GM23248 (cell line): ENCODE data around the gene LAMP1. TPM values are rescaled to one million over a fixed set of nuclear protein-coding genes. Genes with fewer than 3 reads are reported as not detected.
A peak's percentile ranks its signal among the peaks of the same experiment; 100 is the strongest.
"Not testable (repeated sequence)": the region's sequence is repeated elsewhere in the genome, so short reads cannot be mapped to it uniquely, and the experiment has no call there.

ENCODE experiments used
- DNase-seq: peaks from one replicate; pipeline ENCODE4 v3.0.0-alpha.2; 2015
- H2AFZ ChIP-seq: fragments of 200-600 bp; sonication (generic); 2 replicates; pipeline ENCODE4 v1.6.1; 2016; ENCODE audit warnings: antibody characterized with exemption
- H3F3A ChIP-seq: fragments of 200-600 bp; sonication (generic); 2 replicates; pipeline ENCODE4 v1.6.1; 2016; ENCODE audit warnings: mild to moderate bottlenecking, antibody characterized with exemption, mixed run types; ENCODE audit not compliant: insufficient read depth
- H3K27ac ChIP-seq: fragments of 200-600 bp; sonication (generic); 2 replicates; pipeline ENCODE4 v1.5.1; 2016; ENCODE audit warnings: mild to moderate bottlenecking
- H3K27me3 ChIP-seq: fragments of 200-600 bp; sonication (generic); replicated peaks from 2 replicates; pipeline ENCODE4 v1.6.1; 2016; ENCODE audit warnings: mild to moderate bottlenecking; ENCODE audit not compliant: insufficient read depth
- H3K36me3 ChIP-seq: fragments of 200-600 bp; sonication (generic); 2 replicates; pipeline ENCODE4 v1.6.1; 2016; ENCODE audit warnings: low read depth, mild to moderate bottlenecking
- H3K4me1 ChIP-seq: fragments of 200-600 bp; sonication (generic); 2 replicates; pipeline ENCODE4 v1.6.1; 2016; ENCODE audit warnings: mild to moderate bottlenecking; ENCODE audit not compliant: insufficient read depth
- H3K4me2 ChIP-seq: fragments of 200-600 bp; sonication (generic); one replicate; pipeline ENCODE4 v1.6.1; 2016; ENCODE audit warnings: mild to moderate bottlenecking; ENCODE audit not compliant: unreplicated experiment
- H3K4me3 ChIP-seq: fragments of 200-600 bp; sonication (generic); 2 replicates; pipeline ENCODE4 v1.5.1; 2016; ENCODE audit warnings: mild to moderate bottlenecking
- H3K79me2 ChIP-seq: fragments of 200-600 bp; sonication (generic); 2 replicates; pipeline ENCODE4 v1.6.1; 2016; ENCODE audit warnings: mild to moderate bottlenecking; ENCODE audit not compliant: insufficient read depth
- H3K9ac ChIP-seq: fragments of 200-600 bp; sonication (generic); 2 replicates; pipeline ENCODE4 v1.6.1; 2016; ENCODE audit warnings: mild to moderate bottlenecking
- H3K9me2 ChIP-seq: fragments of 200-600 bp; sonication (generic); 2 replicates; pipeline ENCODE4 v1.6.1; 2016; ENCODE audit warnings: mixed run types, mild to moderate bottlenecking, moderate library complexity; ENCODE audit not compliant: insufficient read depth
- H3K9me3 ChIP-seq: fragments of 200-600 bp; sonication (generic); one replicate; pipeline ENCODE4 v1.6.1; 2017; ENCODE audit warnings: low read depth
- H4K20me1 ChIP-seq: fragments of 200-600 bp; sonication (generic); 2 replicates; pipeline ENCODE4 v1.6.0; 2016; ENCODE audit not compliant: insufficient read depth
- EZH2 ChIP-seq: fragments of 200-600 bp; sonication (generic); IDR thresholded peaks from 2 replicates; pipeline ENCODE4 v1.6.1; 2018; ENCODE audit warnings: antibody characterized with exemption, mild to moderate bottlenecking; ENCODE audit not compliant: insufficient read depth, poor library complexity, severe bottlenecking
- EZH2phosphoT487 ChIP-seq: fragments of 200-600 bp; sonication (generic); IDR thresholded peaks from 2 replicates; pipeline ENCODE4 v1.6.1; 2018; ENCODE audit warnings: antibody characterized with exemption, moderate library complexity, mild to moderate bottlenecking, low read depth; ENCODE audit not compliant: insufficient read depth
- WGBS, 2 experiments: methylation state at CpG; one replicate each; pipeline ENCODE4 v1.1.6; 2015 to 2017; ENCODE audit warnings: low lambda C conversion rate in 2 of 2, low coverage in 1 of 2; ENCODE audit errors: missing lambda C conversion rate in 2 of 2; 5-methylcytosine and 5-hydroxymethylcytosine counted together
- in situ Hi-C: fragments of 300-500 bp; cut with MboI; formaldehyde crosslinking; loops from 2 replicates; pipeline ENCODE4 v1.15.0; 2020
- polyA plus RNA-seq: library from polyadenylated mRNA; unstranded; fragments of >200 nt; fragmentation: Nextera tagmentation; extraction: Ambion mirVana; gene quantifications from 2 replicates; pipeline ENCODE4 v1.2.1, GENCODE V29; 2016
- total RNA-seq: library from RNA; depleted of rRNA; stranded (reverse); fragments of >200 nt; shearing (Covaris generic); gene quantifications from 2 replicates; pipeline ENCODE4 v1.2.3, GENCODE V29; 2014; rRNA removed

Gene LAMP1, protein sequence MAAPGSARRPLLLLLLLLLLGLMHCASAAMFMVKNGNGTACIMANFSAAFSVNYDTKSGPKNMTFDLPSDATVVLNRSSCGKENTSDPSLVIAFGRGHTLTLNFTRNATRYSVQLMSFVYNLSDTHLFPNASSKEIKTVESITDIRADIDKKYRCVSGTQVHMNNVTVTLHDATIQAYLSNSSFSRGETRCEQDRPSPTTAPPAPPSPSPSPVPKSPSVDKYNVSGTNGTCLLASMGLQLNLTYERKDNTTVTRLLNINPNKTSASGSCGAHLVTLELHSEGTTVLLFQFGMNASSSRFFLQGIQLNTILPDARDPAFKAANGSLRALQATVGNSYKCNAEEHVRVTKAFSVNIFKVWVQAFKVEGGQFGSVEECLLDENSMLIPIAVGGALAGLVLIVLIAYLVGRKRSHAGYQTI
- total RNA-seq (295 and 305 TPM in 2 replicates), polyA plus RNA-seq (111 and 118 TPM in 2 replicates)

- H4K20me1 ChIP-seq: no peaks in the 10 kb centered on the region
- H3K4me3 ChIP-seq: peak within 1 kb of the TSS; percentile 84
- H2AFZ ChIP-seq: peak within 1 kb of the TSS; percentile 97
- no peaks in the 10 kb centered on the region for H3K27me3 ChIP-seq
- no peaks in the 10 kb centered on the region for H3K9me3 ChIP-seq
- DNase-seq: peak; percentile 99
- peaks cover 11% of the 10 kb centered on the region; the same call in 1 of the 2 replicates for H3K4me1 ChIP-seq
- H3K36me3 ChIP-seq: no peaks in the 10 kb centered on the region
- H3K27ac ChIP-seq: peak within 1 kb of the TSS; percentile 75
- in situ Hi-C loops: no loop called here
- H3K9ac ChIP-seq: peak within 1 kb of the TSS; percentile 94
- peaks cover 46% of the 10 kb centered on the region for H3K79me2 ChIP-seq
- no peak for TF ChIP-seq EZH2phosphoT487
- TF ChIP-seq EZH2: no peak
- H3K4me2 ChIP-seq: peak within 1 kb of the TSS; percentile 92
- WGBS, 2 experiments: 1 to 2% methylated on average over 46 to 74 of the region's 74 CpGs
- peaks cover 15% of the 10 kb centered on the region for H3F3A ChIP-seq
- no peaks in the 10 kb centered on the region for H3K9me2 ChIP-seq
These were observed at the start of gene LAMP1 for GRCh38 chr13:113296823-113297369. Gene LAMP1, plus strand, starts transcription at chr13:113297239. Its CDS starts 196 bp downstream, at chr13:113297435.

DNA sequence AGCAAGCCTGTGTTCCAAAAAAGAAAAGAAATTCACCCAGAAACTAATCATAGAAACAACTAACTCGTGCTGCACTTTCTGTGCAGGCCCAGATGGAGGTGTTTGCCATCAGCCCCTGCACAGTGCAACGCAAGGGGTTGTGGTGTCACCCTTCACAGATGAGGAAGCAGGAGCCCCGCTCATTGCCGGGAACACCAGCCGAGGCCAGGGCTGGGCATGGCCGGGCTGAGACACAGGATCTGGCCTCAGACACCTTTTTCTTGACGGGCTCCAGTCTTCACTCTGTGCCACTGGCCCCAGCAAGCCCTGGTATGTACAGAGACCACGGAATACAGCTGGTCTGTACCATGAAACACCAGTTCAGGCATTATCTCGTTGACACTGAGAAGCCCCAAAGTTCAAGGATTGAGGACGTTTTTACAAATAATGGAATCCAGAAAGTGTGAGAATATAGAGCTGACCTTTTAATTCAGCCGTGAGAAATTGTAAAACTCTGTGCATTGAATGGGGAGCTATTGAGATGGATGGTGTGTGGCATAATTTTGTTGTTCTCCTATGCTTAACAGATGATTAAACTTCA, 44.4 kb upstream of the LAMP1 start:
- in situ Hi-C loops: no loop called here
- no peaks in the 10 kb centered on the region for H3K27me3 ChIP-seq
- H3K79me2 ChIP-seq: no peaks in the 10 kb centered on the region
- H2AFZ ChIP-seq: no peak overlapping the region
- no peaks in the 10 kb centered on the region for H3K4me1 ChIP-seq
- H3K9me3 ChIP-seq: no peaks in the 10 kb centered on the region
- 87 to 91% methylated on average over 11 of the region's 11 CpGs for WGBS, 2 experiments
- H3K4me2 ChIP-seq: no peak overlapping the region
- H3K9ac ChIP-seq: no peak overlapping the region
- no peak overlapping the region for H3K27ac ChIP-seq
- H3K36me3 ChIP-seq: peaks cover 68% of the 10 kb centered on the region
- no peaks in the 10 kb centered on the region for H4K20me1 ChIP-seq
- no peak for TF ChIP-seq EZH2phosphoT487
- no peak for TF ChIP-seq EZH2
- H3K4me3 ChIP-seq: no peak overlapping the region
- no peaks in the 10 kb centered on the region for H3K9me2 ChIP-seq
- DNase-seq: no peak
- peaks cover 11% of the 10 kb centered on the region; the same call in 1 of the 2 replicates for H3F3A ChIP-seq

DNA sequence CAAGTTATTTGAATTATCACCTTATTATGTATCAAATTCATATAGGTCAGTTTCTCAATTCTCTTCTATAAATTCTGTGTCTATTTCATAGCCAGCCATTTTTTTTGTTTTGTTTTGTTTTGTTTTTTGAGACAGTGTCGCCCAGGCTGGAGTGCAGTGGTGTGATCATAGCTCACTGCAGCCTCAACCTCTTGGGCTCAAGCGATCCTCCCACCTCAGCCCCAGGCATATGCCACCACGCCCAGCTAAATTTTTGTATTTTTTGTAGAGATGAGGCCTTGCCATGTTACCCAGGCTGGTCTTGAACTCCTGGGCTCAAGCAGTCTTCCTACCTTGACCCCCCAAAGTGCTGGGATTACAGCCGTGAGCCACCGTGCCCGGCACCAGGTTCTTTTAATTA, 39.1 kb upstream of the LAMP1 start:
- H3K36me3 ChIP-seq: peaks cover 51% of the 10 kb centered on the region
- H4K20me1 ChIP-seq, in situ Hi-C loops, H3K27me3 ChIP-seq, H3K79me2 ChIP-seq, H3K4me3 ChIP-seq, H2AFZ ChIP-seq, H3K9me2 ChIP-seq, H3K9ac ChIP-seq, H3K4me2 ChIP-seq, H3K4me1 ChIP-seq, H3K9me3 ChIP-seq, H3K27ac ChIP-seq, DNase-seq: not testable (repeated sequence)
- peaks cover 11% of the 10 kb centered on the region; the same call in 1 of the 2 replicates for H3F3A ChIP-seq
- WGBS, 2 experiments: 98 to 99% methylated on average over 6 of the region's 6 CpGs

DNA sequence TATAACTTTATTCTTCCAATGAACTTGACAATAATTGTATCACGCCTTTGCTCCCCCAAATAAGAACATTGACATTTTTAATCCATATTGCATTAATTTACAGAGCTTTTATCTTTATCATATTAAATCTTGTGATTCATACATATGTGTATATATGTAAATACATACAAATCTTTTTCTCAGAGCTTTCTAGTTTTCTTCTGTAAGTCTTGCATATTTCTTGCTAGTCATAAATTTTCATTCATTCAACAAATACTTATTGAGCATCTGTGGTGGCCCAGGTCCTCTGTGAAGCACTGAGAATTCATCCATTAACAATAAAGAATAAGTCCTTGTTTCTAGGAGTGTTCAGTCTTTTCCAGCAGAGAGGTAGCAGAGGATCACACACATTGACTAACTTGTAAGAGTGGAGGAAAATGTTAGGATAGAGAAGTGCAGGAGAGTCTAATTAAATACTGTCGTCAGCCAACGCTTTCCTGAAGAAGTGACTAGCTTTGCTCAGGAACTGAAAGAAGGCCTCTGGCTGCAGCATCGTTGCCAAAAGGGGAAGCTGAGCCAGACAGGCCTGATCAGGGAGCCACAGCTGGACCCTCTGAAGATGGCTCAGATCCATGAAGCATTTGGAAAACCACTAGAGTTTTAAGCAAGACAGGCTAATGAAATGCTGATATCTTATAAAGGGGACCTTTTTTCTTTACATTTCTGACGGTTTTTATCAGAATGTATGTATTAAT, 38.6 kb upstream of the LAMP1 start:
- Histone ChIP-seq H3K36me3 (peaks cover 49% of the 10 kb centered on the region), H3K79me2 (no peaks in the 10 kb centered on the region), H3K9ac (no peak overlapping the region), H3F3A (peaks cover 8% of the 10 kb centered on the region; the same call in 1 of the 2 replicates), H3K4me3 (no peak overlapping the region), H3K9me2 (no peaks in the 10 kb centered on the region), H3K27me3 (no peaks in the 10 kb centered on the region), H3K4me1 (no peaks in the 10 kb centered on the region), H3K9me3 (no peaks in the 10 kb centered on the region), H2AFZ (no peak overlapping the region), H4K20me1 (no peaks in the 10 kb centered on the region), H3K4me2 (no peak overlapping the region), H3K27ac (no peak overlapping the region)
- WGBS, 2 experiments: 87% methylated on average over 5 of the region's 5 CpGs
- in situ Hi-C loops: no loop called here
- no peak for TF ChIP-seq EZH2phosphoT487
- no peak for TF ChIP-seq EZH2
- no peak for DNase-seq
